H9 (cell line): Measurements from ENCODE around the gene PICALM. TPM values are rescaled to one million over a fixed set of nuclear protein-coding genes. Genes with fewer than 3 reads are reported as not detected.

ENCODE experiments used
- DNase-seq: peaks from one replicate; pipeline ENCODE4 v3.0.0-alpha.2; 2017
- H2AFZ ChIP-seq: one replicate; pipeline ENCODE4 v1.6.1; 2013; ENCODE audit warnings: mild to moderate bottlenecking, low read length, control low read depth, moderate library complexity
- H2AK5ac ChIP-seq: 2 replicates; pipeline ENCODE4 v1.6.1; 2013; ENCODE audit warnings: low read length, control low read depth, mixed read lengths; ENCODE audit not compliant: insufficient read length
- H2BK120ac ChIP-seq: one replicate; pipeline ENCODE4 v1.6.1; 2013; ENCODE audit warnings: low read depth, mild to moderate bottlenecking, low read length, control low read depth, inconsistent platforms; ENCODE audit not compliant: poor library complexity, severe bottlenecking
- H2BK12ac ChIP-seq: 2 replicates; pipeline ENCODE4 v1.6.1; 2013; ENCODE audit warnings: low read length, control low read depth, mixed read lengths, low read depth; ENCODE audit not compliant: insufficient read length
- H2BK15ac ChIP-seq: 2 replicates; pipeline ENCODE4 v1.6.1; 2013; ENCODE audit warnings: low read depth, low read length, control low read depth
- H2BK20ac ChIP-seq: one replicate; pipeline ENCODE4 v1.6.1; 2013; ENCODE audit warnings: low read depth, mild to moderate bottlenecking, low read length, control low read depth, inconsistent platforms; ENCODE audit not compliant: poor library complexity, severe bottlenecking
- H2BK5ac ChIP-seq: 2 replicates; pipeline ENCODE4 v1.6.1; 2013; ENCODE audit warnings: low read length, control low read depth, mixed read lengths; ENCODE audit not compliant: insufficient read length
- H3K14ac ChIP-seq: 2 replicates; pipeline ENCODE4 v1.6.1; 2013; ENCODE audit warnings: low read length, control low read depth; ENCODE audit not compliant: insufficient read depth
- H3K18ac ChIP-seq: 2 replicates; pipeline ENCODE4 v1.6.1; 2013; ENCODE audit warnings: low read depth, mild to moderate bottlenecking, mixed read lengths, low read length, control low read depth; ENCODE audit not compliant: insufficient read length
- H3K23ac ChIP-seq: 2 replicates; pipeline ENCODE4 v1.6.1; 2013; ENCODE audit warnings: low read length, control low read depth, mixed read lengths, low read depth; ENCODE audit not compliant: insufficient read length
- H3K23me2 ChIP-seq: 2 replicates; pipeline ENCODE4 v1.6.1; 2013; ENCODE audit warnings: low read depth, mild to moderate bottlenecking, mixed read lengths, low read length, control low read depth; ENCODE audit not compliant: insufficient read length, poor library complexity, severe bottlenecking
- H3K27ac ChIP-seq: 2 replicates; pipeline ENCODE4 v1.5.1; 2013; ENCODE audit warnings: low read length, control low read depth, mixed read lengths, low read depth; ENCODE audit not compliant: insufficient read length
- H3K27me3 ChIP-seq: 2 replicates; pipeline ENCODE4 v1.6.1; 2013; ENCODE audit warnings: low read length, control low read depth, inconsistent platforms; ENCODE audit not compliant: insufficient read depth
- H3K4ac ChIP-seq: 2 replicates; pipeline ENCODE4 v1.6.1; 2013; ENCODE audit warnings: low read depth, mild to moderate bottlenecking, control low read depth, inconsistent platforms, low read length, moderate library complexity
- H3K4me1 ChIP-seq: 2 replicates; pipeline ENCODE4 v1.6.1; 2013; ENCODE audit warnings: low read length, control low read depth, inconsistent platforms; ENCODE audit not compliant: insufficient read depth
- H3K4me2 ChIP-seq: 2 replicates; pipeline ENCODE4 v1.6.1; 2013; ENCODE audit warnings: low read length, control low read depth, mixed read lengths; ENCODE audit not compliant: insufficient read length, insufficient read depth
- H3K56ac ChIP-seq: 2 replicates; pipeline ENCODE4 v1.6.1; 2013; ENCODE audit warnings: low read depth, mild to moderate bottlenecking, mixed read lengths, low read length, control low read depth; ENCODE audit not compliant: insufficient read length
- H3K79me1 ChIP-seq: 2 replicates; pipeline ENCODE4 v1.6.1; 2013; ENCODE audit warnings: low read depth, mild to moderate bottlenecking, moderate library complexity, low read length, control low read depth, inconsistent platforms; ENCODE audit not compliant: insufficient read depth, poor library complexity, severe bottlenecking
- H3K79me2 ChIP-seq: 2 replicates; pipeline ENCODE4 v1.6.1; 2013; ENCODE audit warnings: low read length, control low read depth, inconsistent platforms; ENCODE audit not compliant: insufficient read depth
- H3K9ac ChIP-seq: 2 replicates; pipeline ENCODE4 v1.6.1; 2013; ENCODE audit warnings: low read length, control low read depth, mixed read lengths; ENCODE audit not compliant: insufficient read length; ENCODE audit errors: extremely low read depth
- H3K9me3 ChIP-seq: one replicate; pipeline ENCODE4 v1.6.1; 2013; ENCODE audit warnings: low read depth, low read length, inconsistent platforms; ENCODE audit not compliant: control insufficient read depth
- H3T11ph ChIP-seq: one replicate; pipeline ENCODE4 v1.6.1; 2013; ENCODE audit warnings: mild to moderate bottlenecking, low read length, control low read depth, inconsistent platforms
- H4K20me1 ChIP-seq: one replicate; pipeline ENCODE4 v1.6.1; 2013; ENCODE audit not compliant: control insufficient read depth, insufficient read length, insufficient read depth
- H4K5ac ChIP-seq: 2 replicates; pipeline ENCODE4 v1.6.1; 2013; ENCODE audit warnings: low read depth, mild to moderate bottlenecking, mixed read lengths, low read length, control low read depth; ENCODE audit not compliant: insufficient read length
- H4K8ac ChIP-seq: replicated peaks from 2 replicates; pipeline ENCODE4 v1.6.1; 2013; ENCODE audit warnings: low read length, control low read depth, mixed read lengths, low read depth; ENCODE audit not compliant: insufficient read length
- H4K91ac ChIP-seq: 2 replicates; pipeline ENCODE4 v1.6.1; 2013; ENCODE audit warnings: low read depth, mild to moderate bottlenecking, moderate library complexity, mixed read lengths, low read length, control low read depth; ENCODE audit not compliant: insufficient read length
- H3K27ac Mint-ChIP-seq, 3 experiments: 2 replicates in 2 of 3; 3 replicates in 1 of 3; pipeline ENCODE4 v1.8.0; 2020 to 2021; ENCODE audit warnings: mixed read lengths in 3 of 3, mild to moderate bottlenecking in 1 of 3, moderate library complexity in 1 of 3
- H3K27me3 Mint-ChIP-seq: 2 replicates; pipeline ENCODE4 v1.8.0; 2021; ENCODE audit warnings: low read depth, mild to moderate bottlenecking, moderate library complexity, mixed read lengths
- H3K36me3 Mint-ChIP-seq, 3 experiments: 2 replicates in 2 of 3; 3 replicates in 1 of 3; pipeline ENCODE4 v1.8.0; 2020 to 2021; ENCODE audit warnings: low read depth in 3 of 3, mixed read lengths in 3 of 3; ENCODE audit not compliant: insufficient read depth in 1 of 3
- H3K4me1 Mint-ChIP-seq, 2 experiments: 2 replicates each; pipeline ENCODE4 v1.8.0; 2020; ENCODE audit warnings: mixed read lengths in 2 of 2
- H3K4me3 Mint-ChIP-seq, 2 experiments: 2 replicates in 1 of 2; 3 replicates in 1 of 2; pipeline ENCODE4 v1.8.0; 2020 to 2021; ENCODE audit warnings: mild to moderate bottlenecking in 2 of 2, mixed read lengths in 2 of 2, moderate library complexity in 1 of 2
- H3K9me3 Mint-ChIP-seq, 2 experiments: 2 replicates in 1 of 2; 3 replicates in 1 of 2; pipeline ENCODE4 v1.8.0; 2020; ENCODE audit warnings: mild to moderate bottlenecking in 2 of 2, mixed read lengths in 2 of 2, moderate library complexity in 1 of 2
- CTCF ChIP-seq: fragments of 200-600 bp; sonication (generic); conservative IDR thresholded peaks from 3 replicates; pipeline ENCODE4 v1.8.0; 2021; ENCODE audit warnings: antibody characterized with exemption, mild to moderate bottlenecking
- WGBS: extraction: QIAGEN DNeasy Blood & Tissue Kit; methylation state at CpG from one replicate; pipeline ENCODE4 v1.1.7; 2013; ENCODE audit warnings: missing lambda C conversion rate, low lambda C conversion rate, mixed read lengths; ENCODE audit not compliant: insufficient read length; ENCODE audit errors: extremely low coverage; 5-methylcytosine and 5-hydroxymethylcytosine counted together
- total RNA-seq: library from RNA; stranded (reverse); gene quantifications from 2 replicates; pipeline ENCODE4 v1.2.1, GENCODE V29; 2021

Gene PICALM
- total RNA-seq, 1 experiment from 2014 or later, result 76.4 TPM

- no peak overlapping the region for H2BK15ac ChIP-seq
- peaks cover 59% of the 10 kb centered on the region for H3K79me2 ChIP-seq
- H3K27ac ChIP-seq, result no peak overlapping the region
- Mint-ChIP-seq H3K27me3 (no peaks in the 10 kb centered on the region), H3K36me3 (no peaks in the 10 kb centered on the region; a peak in 1 of 7 replicates), H3K27ac (no peak overlapping the region), H3K9me3 (no peaks in the 10 kb centered on the region), H3K4me1 (peaks cover 59 to 64% of the 10 kb centered on the region in 2 experiments), H3K4me3 (no peak overlapping the region)
- H2BK5ac ChIP-seq, result no peak overlapping the region
- no peak overlapping the region for H2BK20ac ChIP-seq
- H2BK12ac ChIP-seq, result no peak overlapping the region
- no peak overlapping the region for H4K5ac ChIP-seq
- H3K14ac ChIP-seq, result no peak overlapping the region
- no peak overlapping the region for H3K4me2 ChIP-seq
- H3K56ac ChIP-seq, result no peak overlapping the region
- H3K18ac ChIP-seq, result no peak overlapping the region
- no peak for TF ChIP-seq CTCF
- H3K4me1 ChIP-seq, result no peaks in the 10 kb centered on the region; the same call in 1 of the 2 replicates
- peaks cover 14% of the 10 kb centered on the region for H3K79me1 ChIP-seq
- WGBS, result no CpG with 5 or more reads among the region's 3 CpGs
- no peak overlapping the region for H3K23ac ChIP-seq
- no peak overlapping the region for H2AK5ac ChIP-seq
- peaks cover 6% of the 10 kb centered on the region for H3K23me2 ChIP-seq
- H3K9me3 ChIP-seq, result no peaks in the 10 kb centered on the region
- no peak overlapping the region for H4K8ac ChIP-seq
- H3K4ac ChIP-seq, result no peak overlapping the region
- DNase-seq, result no peak
- H3K27me3 ChIP-seq, result no peaks in the 10 kb centered on the region
- H4K91ac ChIP-seq, result no peak overlapping the region
- no peak overlapping the region for H3T11ph ChIP-seq
- H4K20me1 ChIP-seq, result no peaks in the 10 kb centered on the region
- H3K9ac ChIP-seq, result no peak overlapping the region
- no peak overlapping the region for H2AFZ ChIP-seq
- H2BK120ac ChIP-seq, result no peak overlapping the region
Measured at GRCh38 chr11:86062719-86063118, 6.2 kb downstream of the PICALM start.
